ENCODE results near the gene LRRC28. TPM values are rescaled to one million over a fixed set of nuclear protein-coding genes. Genes with fewer than 3 reads are reported as not detected.

The LRRC28 gene
- total RNA-seq, 1 experiment from 2014 or later, result 30.5 TPM

- no peak for DNase-seq (ENCODE audit: low spot score)
Measured at GRCh38 chr15:99341786-99342185, 90.5 kb downstream of the LRRC28 start.

DNA sequence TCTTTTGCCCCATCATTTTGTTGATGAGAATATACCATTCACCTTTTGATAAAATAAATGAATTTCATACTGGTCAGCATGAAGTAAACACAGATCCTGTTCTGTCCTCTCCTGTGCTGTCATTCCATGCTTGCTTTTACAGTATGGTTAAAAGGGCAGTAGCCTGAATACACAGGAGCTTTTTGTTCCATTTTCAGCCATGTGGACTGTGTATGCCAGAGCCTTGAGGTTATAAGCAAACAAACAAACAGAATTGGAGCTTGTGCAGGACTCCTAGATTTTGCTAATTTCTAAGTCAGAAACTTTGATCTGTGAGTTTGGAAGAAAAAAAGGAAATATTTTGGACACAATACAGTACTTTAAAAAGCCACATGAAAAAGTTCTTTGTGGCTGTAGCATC lies 91.9 kb downstream of the LRRC28 start:
- no peak for DNase-seq (ENCODE audit: low spot score)

DNA sequence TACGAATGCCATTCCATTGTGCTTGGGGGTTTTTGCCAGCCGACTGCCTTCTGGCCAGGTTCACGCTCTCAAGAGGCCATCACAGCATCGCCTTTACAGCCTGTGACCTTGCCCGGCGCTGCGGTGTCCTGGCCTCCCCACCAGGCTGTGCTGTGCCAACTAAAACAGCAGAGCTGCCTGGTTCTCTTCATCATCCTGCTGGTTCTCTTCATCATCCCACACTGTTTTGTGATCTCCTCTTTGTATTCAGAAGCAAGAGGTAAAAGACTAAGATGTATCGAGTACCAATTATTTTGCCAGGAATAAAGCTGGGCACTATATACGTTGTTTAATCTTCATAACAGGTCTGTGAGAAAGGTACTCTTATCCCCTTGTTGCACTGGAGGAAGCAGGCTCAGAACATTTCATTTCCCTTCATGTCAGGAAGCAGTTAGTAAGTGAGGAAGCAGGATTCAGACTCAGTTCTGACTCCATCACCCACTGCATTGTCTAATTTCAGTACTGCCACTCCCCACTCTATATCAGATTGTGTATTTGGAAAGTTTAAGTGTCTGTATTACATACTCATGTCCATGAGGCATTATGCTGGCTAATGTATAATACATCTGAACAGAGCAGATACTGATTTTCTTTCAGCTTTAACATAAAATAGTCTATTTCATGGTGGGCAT lies 92.7 kb downstream of the LRRC28 start:
- DNase-seq (ENCODE audit: low spot score), result peak; percentile 19

DNA sequence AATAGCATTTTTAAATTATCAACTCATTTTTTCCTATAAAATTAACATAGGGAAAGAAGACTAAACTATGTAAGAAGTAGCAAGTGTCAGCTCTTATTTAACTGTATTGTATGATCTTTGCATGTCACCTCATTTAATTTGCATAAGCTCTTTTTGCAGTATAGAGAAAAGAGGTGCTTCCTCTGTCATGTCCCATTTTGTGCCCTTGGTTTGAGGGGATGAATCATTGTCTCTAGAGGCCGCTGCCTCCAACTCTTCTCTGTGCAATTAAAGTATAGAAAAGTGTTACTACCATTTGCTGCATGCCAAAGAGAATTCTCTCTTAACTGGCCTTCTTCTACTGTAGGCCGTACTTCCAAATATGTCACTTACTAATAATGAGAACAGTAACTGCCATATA lies 93.4 kb downstream of the LRRC28 start:
- DNase-seq (ENCODE audit: low spot score), result no peak

DNA sequence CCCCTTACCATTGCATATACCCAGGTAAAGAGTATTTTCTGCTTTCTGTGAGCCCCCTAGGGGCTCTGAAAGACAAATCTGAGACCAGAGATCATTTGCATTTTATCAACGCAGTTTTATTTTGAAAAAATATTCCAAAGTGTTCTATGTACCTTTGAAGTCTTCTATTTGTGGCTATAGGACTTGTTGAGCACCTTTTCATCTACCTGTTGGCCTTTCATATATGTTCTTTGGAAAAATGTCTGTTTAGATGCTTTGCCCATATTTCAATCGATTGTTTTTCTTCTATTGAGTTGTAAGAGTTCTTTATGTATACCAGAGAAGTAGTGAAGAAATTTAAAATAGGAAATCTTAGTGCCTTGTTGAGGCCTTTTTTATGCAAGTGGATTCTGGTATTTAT lies 94.0 kb downstream of the LRRC28 start:
- DNase-seq (ENCODE audit: low spot score), result no peak

GRCh38 chr15:99345832-99346462 lies 94.7 kb downstream of the LRRC28 start:
- no peak for DNase-seq (ENCODE audit: low spot score)

GRCh38 chr15:99347574-99347973 lies 96.3 kb downstream of the LRRC28 start:
- DNase-seq (ENCODE audit: low spot score), result no peak

GRCh38 chr15:99348412-99348811 lies 97.1 kb downstream of the LRRC28 start:
- DNase-seq (ENCODE audit: low spot score), result no peak

DNA sequence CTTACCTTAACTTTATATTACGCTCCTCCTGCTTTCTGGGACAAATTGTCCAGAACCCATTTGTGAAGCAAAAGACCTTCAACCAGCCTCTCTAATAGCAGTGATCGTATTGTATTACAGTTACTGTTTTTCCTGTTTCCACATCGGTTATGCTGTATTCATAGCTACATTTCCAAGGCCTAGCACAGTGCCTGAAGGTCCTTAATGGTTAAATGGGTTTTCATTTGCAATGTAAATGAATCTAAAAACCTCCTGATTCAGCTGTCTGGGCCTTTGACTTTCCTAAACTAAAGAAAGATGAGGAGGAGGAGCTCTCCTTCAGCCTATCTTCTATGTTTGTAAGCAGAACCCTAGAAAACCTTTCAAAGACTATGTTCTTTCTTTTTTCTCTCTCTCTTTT lies 99.1 kb downstream of the LRRC28 start:
- no peak for DNase-seq (ENCODE audit: low spot score)

DNA sequence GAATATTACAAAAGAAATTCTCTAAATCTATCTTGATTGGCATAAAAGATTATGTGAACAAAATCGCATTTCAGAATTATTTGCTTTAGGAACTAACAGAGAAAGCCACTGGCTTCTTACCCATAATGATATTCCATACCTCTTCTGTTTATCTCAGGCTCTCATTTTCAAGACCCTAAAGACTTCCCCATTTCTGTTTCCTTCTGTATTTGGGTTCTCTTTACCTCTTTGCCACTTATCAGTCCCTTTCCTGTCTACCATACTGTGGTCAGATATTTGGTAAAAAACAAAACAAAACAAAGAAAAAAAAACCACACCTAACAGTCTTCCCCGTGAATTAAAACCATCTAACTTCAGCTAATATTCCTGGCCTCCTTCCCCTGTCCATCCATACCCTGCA lies 108.5 kb downstream of the LRRC28 start:
- no peak for DNase-seq (ENCODE audit: low spot score)

DNA sequence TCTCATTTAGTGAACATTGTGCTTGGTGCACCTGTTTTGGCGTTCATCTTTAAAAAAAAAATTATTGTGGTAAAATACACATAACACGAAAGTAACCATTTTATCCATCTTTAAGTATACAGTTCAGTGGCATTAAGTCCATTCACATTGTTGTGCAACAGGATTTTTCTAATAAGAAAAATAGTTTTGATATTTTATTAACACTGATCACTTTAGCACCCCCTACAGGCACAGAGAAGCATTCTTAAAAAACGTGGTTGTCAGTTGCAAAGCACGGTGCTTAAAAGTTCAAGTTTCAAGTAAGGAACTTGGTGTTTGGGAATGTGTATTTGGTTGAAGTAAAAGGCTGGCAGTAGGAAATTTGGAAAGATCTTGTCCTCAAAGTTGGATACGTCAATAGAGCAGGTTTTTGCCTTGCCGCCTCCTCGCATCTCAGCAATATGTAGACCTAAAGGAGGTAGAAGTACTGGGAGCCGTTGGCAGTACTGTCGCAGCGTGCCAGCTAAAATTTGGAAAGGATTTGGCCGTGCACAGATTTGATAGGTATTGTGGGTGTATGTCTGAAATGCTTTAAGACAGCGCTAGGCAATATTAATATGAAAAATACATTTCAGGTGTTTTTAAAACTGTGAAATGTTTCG lies 110.4 kb downstream of the LRRC28 start:
- DNase-seq (ENCODE audit: low spot score), result no peak

DNA sequence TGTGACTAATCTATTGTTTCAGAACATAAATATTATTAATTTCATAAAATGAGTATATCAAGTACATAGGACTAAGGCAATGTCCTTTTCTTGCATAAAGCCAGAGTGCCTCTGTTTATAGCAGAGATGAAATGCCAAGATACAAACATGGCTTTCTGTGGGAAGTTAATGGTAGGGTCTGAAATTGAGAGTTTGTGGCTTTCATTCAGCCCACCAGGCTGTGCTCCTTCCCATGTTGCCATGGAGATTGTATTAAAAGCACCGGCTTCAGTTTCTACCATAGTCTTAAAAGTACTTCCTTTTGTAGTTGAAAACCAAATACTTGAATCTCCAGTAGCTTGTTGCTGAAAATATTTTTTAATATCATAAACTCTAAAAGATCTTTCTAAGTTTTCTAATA lies 114.0 kb downstream of the LRRC28 start:
- DNase-seq (ENCODE audit: low spot score), result no peak

DNA sequence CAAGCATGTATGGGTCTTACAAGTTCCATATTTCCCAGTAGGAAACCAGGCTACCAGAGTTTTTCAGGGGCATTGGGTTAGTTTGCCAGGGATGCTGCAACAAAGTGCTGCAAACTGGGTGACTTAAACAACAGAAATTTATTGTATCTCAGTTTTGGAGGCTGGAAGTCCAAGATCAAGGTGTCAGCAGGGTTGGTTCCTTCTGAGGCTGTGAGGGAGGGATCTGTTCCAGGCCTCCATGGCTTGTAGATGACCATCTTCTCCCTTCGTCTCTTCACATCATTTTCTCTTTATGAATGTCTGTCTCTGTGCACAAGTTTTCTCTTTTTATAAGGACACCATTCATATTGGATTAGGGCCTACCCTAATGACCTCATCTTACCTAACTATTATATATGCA lies 114.7 kb downstream of the LRRC28 start:
- no peak for DNase-seq (ENCODE audit: low spot score)

- no peak for DNase-seq (ENCODE audit: low spot score)
Measured at GRCh38 chr15:99368743-99369142, 117.5 kb downstream of the LRRC28 start.

GRCh38 chr15:99369196-99369595 lies 117.9 kb downstream of the LRRC28 start:
- no peak for DNase-seq (ENCODE audit: low spot score)

DNA sequence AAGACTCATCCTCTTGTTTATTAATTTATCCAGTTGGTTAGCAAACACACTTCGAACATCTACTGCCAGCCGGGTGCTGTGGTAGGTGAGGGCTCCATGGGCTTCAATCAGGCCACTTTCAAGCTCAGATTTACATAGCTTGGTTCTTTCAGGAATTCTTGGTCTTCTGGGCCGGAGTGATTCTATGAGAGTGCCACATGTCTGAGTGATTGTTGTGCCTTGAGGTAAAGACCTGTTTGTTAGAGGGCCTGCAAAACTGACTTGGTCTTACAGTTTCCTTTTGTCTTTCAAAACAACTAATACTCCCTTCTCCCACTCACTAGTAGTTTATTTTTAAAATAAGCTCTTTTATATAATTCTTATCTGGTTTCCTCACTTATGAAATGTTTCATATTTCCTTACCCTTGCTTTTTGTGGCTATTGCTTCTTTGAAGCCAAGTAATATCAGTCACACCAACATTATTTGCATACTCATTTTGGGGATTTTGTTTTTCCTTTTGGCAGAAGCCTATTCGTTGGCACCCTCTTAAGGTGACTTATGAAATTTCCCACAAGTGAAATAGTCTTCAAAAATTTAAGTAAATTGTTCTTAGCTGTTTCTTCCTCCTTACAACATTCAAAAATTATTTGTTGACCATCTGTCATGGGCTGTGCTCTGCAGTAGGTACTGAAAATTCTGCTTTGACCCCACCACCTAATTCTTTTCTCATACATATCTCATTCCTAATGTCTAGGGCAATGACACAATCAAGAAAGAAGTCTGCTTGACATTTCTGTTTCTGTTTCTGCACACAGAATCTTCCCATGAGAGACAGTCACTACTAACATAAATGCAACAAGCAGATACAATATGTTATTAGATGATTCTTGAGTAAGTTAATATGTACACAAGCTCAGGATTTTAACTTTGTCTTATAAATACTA lies 120.2 kb downstream of the LRRC28 start:
- DNase-seq (ENCODE audit: low spot score), result no peak

DNA sequence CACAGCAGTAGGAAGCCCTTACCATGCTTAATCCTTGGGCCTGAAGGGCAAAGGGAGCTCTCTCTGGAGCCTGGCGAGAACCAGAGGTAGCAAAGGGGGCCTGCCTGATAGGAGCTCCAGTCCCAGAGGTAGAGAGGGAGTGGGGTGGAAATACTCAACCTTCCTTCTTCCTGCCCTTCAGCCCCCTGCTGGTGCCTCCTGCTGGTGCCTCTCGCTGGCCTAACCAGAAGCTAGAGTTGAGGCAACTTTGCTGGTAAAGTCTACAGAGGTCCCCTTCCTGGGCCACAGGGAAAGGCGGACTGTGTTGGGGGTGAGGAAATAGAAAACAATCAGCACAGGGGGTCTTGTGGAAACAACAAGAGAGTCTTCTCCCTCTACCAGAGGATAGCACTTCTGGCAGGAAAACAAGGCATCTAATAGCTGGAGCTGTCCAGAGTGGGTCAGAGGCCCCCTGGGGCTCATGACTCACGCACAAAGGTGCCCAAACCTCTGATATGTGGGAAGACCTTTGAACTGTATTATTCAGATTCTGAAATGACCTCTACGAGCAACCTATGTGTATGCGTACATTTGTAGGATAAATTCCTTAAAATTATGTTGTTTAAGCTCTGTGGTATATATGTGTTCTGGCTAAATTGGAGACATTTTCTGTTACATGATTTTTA lies 133.9 kb downstream of the LRRC28 start:
- DNase-seq (ENCODE audit: low spot score), result no peak

DNA sequence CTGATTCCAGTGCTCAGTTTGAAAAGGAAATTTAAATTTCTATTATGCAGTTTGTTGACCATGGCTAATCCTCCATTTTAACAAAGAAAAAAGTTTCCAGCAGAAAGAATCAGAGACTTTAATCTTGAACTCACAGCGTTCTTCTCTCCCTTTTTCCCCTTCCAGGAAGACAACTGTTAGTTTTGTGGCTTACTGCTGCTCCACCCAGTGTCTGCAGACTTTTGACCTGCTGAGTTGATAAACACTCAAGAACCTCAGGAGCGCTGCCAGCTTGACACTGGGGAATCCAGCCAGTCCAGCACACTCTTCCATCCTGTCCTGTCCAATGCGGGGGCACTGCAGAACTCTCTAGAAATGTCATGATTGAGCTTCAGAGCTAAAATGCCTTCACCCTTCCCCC lies 134.6 kb downstream of the LRRC28 start:
- DNase-seq (ENCODE audit: low spot score), result no peak

- DNase-seq (ENCODE audit: low spot score), result no peak
Measured at GRCh38 chr15:99386391-99386790, 135.1 kb downstream of the LRRC28 start.

GRCh38 chr15:99387421-99388168 lies 136.3 kb downstream of the LRRC28 start:
- no peak for DNase-seq (ENCODE audit: low spot score)

GRCh38 chr15:99390667-99391066 lies 139.4 kb downstream of the LRRC28 start:
- no peak for DNase-seq (ENCODE audit: low spot score)

All from H4 (cell line).